Epithelial cell of prostate (primary cell): Measurements from ENCODE around the gene PAIP2B.
A peak's percentile ranks its signal among the peaks of the same experiment; 100 is the strongest.
"Not testable (repeated sequence)": the region's sequence is repeated elsewhere in the genome, so short reads cannot be mapped to it uniquely, and the experiment has no call there.

Experiments used
- DNase-seq: peaks from one replicate; pipeline ENCODE4 v3.0.0-alpha.2; 2011; ENCODE audit warnings: low read depth, low spot score
- H3K27ac ChIP-seq: fragments of 450-650 bp; 2 replicates; pipeline ENCODE4 v1.5.1; 2017; ENCODE audit warnings: mild to moderate bottlenecking

PAIP2B gene

DNA sequence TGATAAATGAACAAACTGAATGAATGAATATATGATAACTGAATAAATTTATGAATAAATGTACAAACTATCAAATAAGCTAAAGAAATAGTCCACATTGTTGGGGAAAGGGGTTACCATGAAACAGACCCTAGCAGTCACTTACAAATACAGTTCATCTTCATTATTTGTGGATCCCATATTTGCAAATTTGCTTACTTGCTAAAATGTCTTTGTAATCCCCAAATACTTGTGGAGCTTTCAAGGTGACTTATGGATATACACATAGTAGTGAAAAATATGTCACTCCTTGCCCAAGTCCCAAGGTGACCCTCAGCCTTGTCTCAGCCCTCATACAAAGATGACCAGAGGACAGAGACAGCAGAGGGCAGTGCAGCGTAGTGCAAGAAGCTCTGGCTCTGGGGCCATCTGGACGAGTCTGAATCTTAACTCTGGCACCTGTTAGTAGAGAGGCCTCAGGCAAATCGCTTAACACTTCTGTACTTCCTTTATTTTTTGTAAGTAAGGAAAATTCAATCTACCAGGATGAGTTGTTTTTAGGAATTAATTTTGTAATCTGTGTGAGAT lies 3.1 kb downstream of the PAIP2B start:
- DNase-seq = no peak
- no peak overlapping the region for H3K27ac ChIP-seq

- no peak overlapping the region for H3K27ac ChIP-seq
- no peak for DNase-seq
These were observed 6.2 kb downstream of the PAIP2B start for GRCh38 chr2:71220743-71221142.

GRCh38 chr2:71216501-71216900 lies 10.4 kb downstream of the PAIP2B start:
- DNase-seq = peak; percentile 64

GRCh38 chr2:71215447-71215846 lies 11.5 kb downstream of the PAIP2B start:
- peak overlapping the region; percentile 28 for H3K27ac ChIP-seq
- DNase-seq = peak; percentile 27

More at GRCh38 chr2:71216501-71216900, 10.4 kb downstream of the PAIP2B start:
- peak overlapping the region; percentile 28 for H3K27ac ChIP-seq

DNA sequence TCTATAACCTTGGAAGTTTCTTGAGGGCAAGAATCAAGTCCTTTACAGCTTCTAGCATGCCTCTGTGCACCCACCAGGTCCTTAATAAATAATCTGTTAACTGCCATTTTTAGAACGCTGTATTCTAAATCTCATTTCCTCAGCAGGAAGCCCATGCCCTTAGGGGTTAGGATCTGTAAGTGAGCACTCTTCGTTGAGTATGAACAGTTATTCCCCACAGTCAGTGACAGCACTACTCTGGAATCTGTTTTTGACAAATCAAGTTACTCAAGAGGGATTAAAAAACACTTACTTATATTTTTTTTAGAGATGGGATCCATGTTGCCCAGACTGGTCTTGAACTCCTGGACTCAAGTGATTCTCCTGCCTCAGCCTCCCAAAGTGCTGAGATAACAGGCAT lies 14.6 kb downstream of the PAIP2B start:
- no peak overlapping the region for H3K27ac ChIP-seq
- no peak for DNase-seq

GRCh38 chr2:71210292-71210691 lies 16.6 kb downstream of the PAIP2B start:
- DNase-seq = no peak

DNA sequence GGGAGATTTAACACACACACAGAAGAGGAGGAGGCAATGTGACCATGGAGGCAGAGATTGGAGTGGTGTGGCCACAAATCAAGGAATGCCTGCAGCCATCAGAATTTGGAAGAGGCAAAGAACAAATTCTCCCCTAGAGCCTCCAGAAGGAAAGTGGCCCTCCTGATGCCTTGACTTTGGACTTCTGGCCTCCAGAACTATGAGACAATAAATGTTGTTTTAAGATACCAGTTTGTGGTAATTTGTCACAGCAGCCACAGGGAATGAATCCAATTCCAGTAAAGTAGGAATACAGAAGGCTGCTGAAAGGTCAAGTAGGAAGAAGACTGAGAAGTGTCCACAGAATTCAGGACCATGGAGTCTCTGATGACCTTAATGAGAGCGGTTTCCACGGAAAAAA lies 18.1 kb downstream of the PAIP2B start:
- no peak for DNase-seq
- H3K27ac ChIP-seq = no peak overlapping the region

More at GRCh38 chr2:71210292-71210691, 16.6 kb downstream of the PAIP2B start:
- H3K27ac ChIP-seq = no peak overlapping the region

- no peak for DNase-seq
- H3K27ac ChIP-seq = no peak overlapping the region
These were observed 19.3 kb downstream of the PAIP2B start for GRCh38 chr2:71207601-71208000.

- DNase-seq = no peak
These were observed 20.6 kb downstream of the PAIP2B start for GRCh38 chr2:71206271-71206670.

DNA sequence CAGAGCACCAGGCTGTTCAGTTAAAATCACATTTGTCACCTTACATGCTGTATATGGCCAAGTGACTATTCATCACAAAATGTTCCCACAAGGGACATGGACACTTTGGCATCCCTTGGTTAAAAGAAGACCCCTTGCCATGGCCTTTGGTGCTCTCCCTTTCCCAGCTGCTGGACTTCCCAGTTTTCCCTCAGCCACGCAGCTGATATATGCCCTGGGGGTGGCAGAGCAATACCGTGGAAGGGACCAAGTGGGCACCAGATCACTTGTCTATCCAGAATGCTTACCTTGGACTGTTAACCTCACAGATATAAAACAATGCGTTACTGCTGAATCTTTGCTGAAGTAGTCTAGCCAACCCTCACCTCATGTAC lies 35.3 kb downstream of the PAIP2B start:
- H3K27ac ChIP-seq = no peak overlapping the region
- no peak for DNase-seq

More at GRCh38 chr2:71206271-71206670, 20.6 kb downstream of the PAIP2B start:
- H3K27ac ChIP-seq = no peak overlapping the region

GRCh38 chr2:71190656-71191569 lies 36.0 kb downstream of the PAIP2B start:
- no peak for DNase-seq

GRCh38 chr2:71187589-71187988 lies 39.3 kb downstream of the PAIP2B start:
- no peak for DNase-seq
- H3K27ac ChIP-seq = no peak overlapping the region

More at GRCh38 chr2:71190656-71191569, 36.0 kb downstream of the PAIP2B start:
- no peak overlapping the region for H3K27ac ChIP-seq

DNA sequence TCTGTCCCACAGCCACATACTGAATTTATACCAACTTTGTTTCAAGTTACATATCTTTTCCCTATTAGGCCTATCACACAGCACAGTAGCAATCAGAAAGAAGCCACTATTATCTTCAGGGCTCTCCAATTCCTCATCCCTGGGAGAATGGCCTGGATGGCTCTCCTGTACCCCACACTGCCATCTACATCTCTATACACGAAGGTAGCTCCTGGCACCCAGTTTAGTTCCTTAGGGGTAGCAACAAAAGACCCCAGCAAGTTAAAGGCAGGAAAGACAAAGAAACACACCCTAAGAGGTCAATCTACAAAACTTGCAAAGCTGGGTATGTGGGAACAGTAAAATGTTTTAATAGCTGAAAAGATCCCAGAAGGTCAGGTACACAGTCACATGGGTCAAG lies 39.9 kb downstream of the PAIP2B start:
- DNase-seq = no peak
- no peak overlapping the region for H3K27ac ChIP-seq

DNA sequence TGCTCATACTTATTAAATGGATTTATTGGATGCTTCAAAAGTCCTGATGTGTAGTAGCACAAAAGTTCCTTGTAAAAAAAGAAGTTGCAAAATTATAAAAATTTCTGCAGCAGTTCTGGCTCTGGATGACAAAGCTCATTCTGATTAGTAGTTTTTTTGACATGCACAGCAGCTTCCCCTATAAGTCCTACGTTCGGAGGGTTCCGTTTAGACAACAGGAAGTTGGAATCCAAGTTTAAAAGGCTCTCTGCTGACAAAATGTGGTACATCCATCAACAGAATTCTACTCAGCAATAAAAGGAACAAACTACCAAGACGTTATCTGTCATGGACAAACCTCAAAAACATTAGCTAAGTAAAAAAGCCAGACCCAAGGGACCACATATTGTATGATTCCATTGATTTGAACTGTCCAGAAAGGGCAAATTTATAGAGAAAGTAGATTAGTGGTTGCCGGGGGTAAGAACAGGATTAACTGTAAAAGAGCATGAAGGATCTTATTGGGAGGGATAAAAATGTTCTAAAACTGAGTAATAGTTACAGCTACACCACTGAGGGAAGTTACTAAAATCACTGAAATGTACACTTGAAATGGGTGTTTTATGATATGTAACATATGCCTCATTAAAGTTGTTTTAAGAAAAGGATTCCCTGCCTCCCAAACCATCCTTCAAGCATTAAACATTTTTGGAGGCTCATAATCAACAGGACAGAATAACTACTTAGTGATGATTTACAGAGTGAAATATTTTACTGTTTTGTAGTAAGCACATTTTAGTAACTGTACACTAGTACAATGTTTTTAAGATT lies 43.4 kb downstream of the PAIP2B start:
- H3K27ac ChIP-seq = not testable (repeated sequence)

DNA sequence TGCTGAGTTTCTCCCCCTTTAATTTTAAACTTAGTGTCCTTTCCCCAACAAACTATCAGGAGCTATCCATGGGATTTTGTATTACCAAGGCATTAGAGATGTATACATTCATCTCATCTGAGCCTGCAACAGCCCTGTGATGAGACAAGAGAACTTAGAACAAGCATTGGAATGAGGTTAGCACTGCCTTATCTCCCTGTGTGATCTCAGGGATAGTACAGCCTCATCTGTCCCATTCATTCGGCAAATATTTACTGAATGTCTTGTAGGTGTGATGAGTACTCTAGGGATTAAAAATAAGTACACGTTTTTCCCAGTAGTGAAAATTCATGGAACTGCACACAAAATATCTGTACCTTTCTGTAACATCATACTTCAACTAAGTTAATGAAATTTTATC lies 45.6 kb downstream of the PAIP2B start:
- DNase-seq = no peak
- no peak overlapping the region for H3K27ac ChIP-seq

More for the DNA sequence above, 43.4 kb downstream of the PAIP2B start:
- not testable (repeated sequence) for DNase-seq

- H3K27ac ChIP-seq, DNase-seq: not testable (repeated sequence)
These were observed 48.1 kb downstream of the PAIP2B start for GRCh38 chr2:71178836-71179235.

GRCh38 chr2:71174207-71174606 lies 52.7 kb downstream of the PAIP2B start:
- DNase-seq = no peak
- no peak overlapping the region for H3K27ac ChIP-seq

DNA sequence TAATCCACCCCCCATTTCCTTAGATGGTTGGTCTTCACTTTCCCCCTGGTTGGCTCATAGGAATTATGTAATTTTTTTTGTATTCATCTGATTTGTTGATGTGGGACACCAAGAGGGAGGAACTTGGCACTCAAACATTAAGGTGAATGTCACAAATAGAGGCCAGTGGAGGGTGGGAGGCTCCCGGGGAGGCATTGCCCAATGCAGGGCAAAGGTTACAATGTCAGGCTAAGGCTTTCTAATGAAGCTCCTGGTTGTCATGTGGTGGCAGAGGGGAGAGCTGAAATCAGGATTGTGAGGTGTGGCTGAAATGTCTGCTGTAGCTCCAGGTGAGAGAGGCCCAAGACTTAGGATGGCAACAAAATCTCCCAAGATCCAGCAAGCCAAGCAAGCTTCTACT lies 53.8 kb downstream of the PAIP2B start:
- H3K27ac ChIP-seq = no peak overlapping the region
- no peak for DNase-seq

DNA sequence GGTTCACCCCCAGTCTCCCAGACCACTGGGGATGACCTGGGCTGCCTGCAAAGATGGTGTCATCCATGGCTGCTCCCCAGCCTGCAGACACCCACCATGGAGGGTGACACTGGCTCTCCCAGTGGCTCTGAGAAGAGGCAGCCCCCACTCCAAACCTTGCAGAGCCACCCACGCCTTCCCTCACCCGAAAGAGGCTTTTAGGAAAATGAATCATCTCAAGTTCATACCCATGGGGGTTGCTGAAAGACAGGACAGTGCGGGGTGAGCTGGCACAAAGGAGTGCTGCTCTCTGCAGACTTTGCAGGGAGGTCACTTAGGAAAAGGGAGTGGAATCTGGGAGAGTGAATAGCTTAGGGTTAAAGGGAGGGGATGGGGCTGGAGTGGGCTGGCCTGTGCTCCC lies 60.1 kb downstream of the PAIP2B start:
- DNase-seq = no peak
- H3K27ac ChIP-seq = no peak overlapping the region

GRCh38 chr2:71157124-71157793 lies 69.6 kb downstream of the PAIP2B start:
- no peak for DNase-seq
- no peak overlapping the region for H3K27ac ChIP-seq
